ENCODE results near the gene HDGF.

Gene HDGF

GRCh38 chr1:156751451-156751756 lies at the start of gene HDGF:
TSS of gene HDGF (minus strand) at chr1:156751675. CDS start at chr1:156751429, 246 bp downstream.
- DNase-seq (ENCODE audit: low read depth in 3 of 3): no peak

GRCh38 chr1:156797212-156797871 lies 45.9 kb upstream of the HDGF start:
- DNase-seq (ENCODE audit: low read depth in 3 of 3): no peak

DNA sequence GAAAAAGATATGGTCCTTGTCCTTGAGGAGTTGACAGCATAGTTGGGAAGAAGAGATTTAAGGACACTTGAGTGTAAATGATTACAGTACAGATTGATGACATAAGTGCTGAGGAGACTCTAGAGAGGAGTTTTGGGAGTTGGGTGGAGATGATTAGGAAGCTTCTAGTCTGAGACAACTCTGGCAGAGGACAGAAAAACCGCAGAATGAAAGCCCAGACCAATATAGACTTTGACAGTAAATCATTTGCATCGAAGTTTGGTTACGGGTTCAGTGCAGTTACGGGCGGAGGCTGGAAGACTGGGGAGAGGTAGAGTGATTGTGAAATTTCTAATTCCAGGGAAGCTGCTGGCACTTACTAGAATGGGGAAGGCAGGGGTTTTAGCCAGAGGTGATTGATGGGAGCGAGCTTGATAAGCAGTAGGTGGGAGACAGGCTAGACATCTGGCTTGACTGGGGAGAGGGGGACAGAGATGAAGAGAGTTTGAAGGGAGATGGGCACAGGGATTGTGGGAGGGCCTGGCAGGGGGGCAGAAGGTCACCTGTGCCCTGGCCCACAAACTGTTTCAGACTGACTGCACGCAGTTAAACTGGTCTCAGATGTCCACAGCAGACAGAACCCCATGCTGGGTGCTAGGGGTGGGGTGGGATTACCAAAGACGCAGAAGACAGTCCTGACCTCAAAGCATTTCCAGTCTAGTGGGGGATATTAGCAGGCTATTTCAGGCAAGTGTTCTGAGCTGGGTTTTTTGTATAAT lies 45.0 kb upstream of the HDGF start:
- no peak for DNase-seq (ENCODE audit: low read depth in 3 of 3)

DNA sequence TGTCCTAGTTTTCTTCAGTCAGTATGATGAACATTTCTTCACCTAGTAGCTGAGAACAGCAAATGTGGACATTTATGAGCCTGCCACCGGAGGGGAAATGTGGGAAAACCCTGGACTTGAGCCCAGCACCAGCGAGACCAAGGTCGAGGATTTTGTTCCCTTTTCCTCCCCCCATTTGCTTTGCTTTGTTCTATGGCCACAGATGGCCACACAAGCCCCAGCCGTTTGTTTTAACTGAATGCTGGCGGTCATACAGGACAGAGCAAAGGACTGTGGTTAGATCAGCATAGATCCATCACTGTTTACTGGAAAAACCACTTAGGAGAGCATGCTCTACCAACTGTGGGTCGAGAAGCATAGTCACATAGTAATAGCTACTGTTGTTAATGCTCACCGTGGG lies 44.3 kb upstream of the HDGF start:
- DNase-seq (ENCODE audit: low read depth in 3 of 3): no peak

DNA sequence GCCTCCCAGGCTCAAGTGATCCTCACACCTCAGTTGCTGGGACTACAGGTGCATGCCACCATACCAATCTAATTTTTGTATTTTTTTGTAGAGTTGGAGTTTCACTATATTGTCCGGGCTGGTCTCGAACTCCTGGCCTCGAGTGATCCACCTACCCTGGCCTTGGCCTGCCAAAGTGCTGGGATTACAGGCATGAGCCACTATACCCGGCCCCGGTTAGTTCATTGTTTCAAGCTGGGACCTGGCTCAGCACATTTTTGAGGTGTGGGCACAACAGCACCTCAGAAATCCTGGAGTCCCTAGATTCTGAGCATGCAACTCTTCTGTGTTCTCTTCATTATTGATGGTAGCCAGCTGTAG lies 43.9 kb upstream of the HDGF start:
- no peak for DNase-seq (ENCODE audit: low read depth in 3 of 3)

DNA sequence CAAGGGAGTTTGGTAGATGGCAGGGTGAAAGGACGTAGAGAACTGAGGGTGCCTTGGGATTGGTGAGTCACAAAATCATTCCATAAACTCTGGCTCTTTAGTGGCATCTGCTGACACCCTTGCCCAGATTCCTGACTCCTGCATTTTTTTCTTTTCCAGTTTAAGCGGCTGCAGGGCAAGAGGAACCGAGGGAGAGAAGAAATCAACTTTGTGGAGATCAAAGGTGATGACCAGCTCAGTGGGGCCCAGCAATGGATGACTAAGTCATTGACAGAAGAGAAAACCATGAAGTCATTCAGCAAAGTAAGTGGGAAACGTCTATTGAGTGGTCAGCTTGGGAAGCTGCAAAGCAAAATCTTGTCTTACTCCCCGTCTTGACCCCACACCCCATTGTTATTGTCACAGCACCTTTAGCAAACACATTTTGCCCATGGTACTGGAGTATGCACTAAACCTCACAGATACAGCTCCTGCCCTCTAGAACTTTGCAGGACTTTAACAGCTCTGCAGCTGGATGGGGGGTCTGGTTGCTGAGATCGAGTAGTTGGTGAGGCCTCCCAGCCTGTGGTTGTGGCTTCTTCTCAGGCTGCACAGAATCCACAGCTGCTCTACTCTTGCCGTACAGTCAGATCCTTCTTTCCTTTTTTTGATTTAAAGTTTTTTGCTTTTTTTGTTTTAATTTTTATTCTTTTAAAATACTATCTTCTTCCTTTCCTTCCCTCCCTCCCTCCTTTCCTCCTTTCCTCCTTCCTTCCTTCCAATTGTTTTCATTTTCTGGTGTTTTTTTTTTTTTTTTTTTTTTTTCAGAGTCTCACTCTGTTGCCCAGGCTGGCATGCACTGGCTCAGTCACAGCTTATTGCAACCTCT lies 43.3 kb upstream of the HDGF start:
- no peak for DNase-seq (ENCODE audit: low read depth in 3 of 3)

- no peak for DNase-seq (ENCODE audit: low read depth in 3 of 3)
Measured at GRCh38 chr1:156789621-156790318, 38.3 kb upstream of the HDGF start.

- no peak for DNase-seq (ENCODE audit: low read depth in 3 of 3)
Measured at GRCh38 chr1:156788136-156788535, 36.7 kb upstream of the HDGF start.

- DNase-seq (ENCODE audit: low read depth in 3 of 3): no peak
Measured at GRCh38 chr1:156786640-156787039, 35.2 kb upstream of the HDGF start.

DNA sequence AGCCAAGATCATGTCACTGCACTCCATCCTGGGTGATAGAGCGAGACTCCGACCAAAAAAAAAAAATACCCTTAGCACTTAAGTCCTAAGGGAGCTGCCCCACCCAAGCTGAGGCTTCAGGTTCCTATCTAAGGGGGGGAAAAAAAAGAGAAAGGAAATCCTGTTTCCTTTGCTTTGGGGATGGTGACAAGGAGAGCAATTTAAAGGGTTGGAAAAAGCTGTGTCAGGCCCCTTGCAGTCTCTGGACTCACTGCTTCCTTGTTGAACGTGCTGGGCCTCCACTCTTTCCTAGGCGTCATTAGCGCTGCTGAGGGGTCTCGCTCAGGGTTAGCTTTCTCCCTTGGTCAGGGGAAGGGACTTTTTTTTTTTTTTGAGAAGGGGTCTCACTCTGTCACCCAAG lies 34.0 kb upstream of the HDGF start:
- DNase-seq (ENCODE audit: low read depth in 3 of 3): no peak

- DNase-seq (ENCODE audit: low read depth in 3 of 3): no peak
Measured at GRCh38 chr1:156781585-156782186, 30.2 kb upstream of the HDGF start.

DNA sequence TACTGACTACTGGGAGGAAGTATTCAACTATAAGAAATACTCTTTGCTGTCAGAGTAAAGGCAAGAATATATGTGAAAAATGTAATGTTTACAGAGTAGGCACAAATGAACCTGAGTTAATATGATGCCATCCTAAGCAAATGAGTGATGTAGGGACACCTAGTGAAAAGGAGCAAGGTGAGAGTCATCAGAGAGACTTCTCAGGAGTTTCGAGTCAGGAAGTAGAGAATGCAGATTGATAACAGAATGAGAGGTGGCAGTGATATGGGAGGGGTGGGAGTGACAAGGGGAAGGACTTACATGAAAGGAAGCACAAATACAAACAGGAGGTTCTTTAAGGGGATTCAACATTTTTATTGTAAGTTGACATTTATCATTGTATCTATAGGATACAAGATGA lies 26.1 kb upstream of the HDGF start:
- DNase-seq (ENCODE audit: low read depth in 3 of 3): no peak

GRCh38 chr1:156776942-156777341 lies 25.5 kb upstream of the HDGF start:
- no peak for DNase-seq (ENCODE audit: low read depth in 3 of 3)

- DNase-seq (ENCODE audit: low read depth in 3 of 3): no peak
Measured at GRCh38 chr1:156775799-156776198, 24.3 kb upstream of the HDGF start.

DNA sequence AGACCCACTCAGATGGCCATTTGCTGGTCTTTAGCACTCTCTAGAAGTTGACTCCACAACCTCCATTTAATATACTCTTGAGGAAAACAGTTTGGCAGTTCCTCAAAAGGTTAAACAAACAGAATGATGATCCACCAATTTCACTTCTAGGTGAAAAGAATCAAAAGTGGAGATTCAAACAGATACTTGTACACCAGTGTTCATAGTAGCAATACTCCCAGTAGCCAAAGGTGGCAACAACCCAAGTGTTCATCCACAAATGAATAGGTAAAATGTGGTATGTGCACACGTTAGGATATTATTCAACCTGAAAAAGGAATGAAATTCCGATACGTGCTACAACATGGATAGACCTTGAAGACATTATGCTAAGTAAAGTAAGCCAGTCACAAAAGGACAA lies 22.1 kb upstream of the HDGF start:
- DNase-seq (ENCODE audit: low read depth in 3 of 3): no peak

DNA sequence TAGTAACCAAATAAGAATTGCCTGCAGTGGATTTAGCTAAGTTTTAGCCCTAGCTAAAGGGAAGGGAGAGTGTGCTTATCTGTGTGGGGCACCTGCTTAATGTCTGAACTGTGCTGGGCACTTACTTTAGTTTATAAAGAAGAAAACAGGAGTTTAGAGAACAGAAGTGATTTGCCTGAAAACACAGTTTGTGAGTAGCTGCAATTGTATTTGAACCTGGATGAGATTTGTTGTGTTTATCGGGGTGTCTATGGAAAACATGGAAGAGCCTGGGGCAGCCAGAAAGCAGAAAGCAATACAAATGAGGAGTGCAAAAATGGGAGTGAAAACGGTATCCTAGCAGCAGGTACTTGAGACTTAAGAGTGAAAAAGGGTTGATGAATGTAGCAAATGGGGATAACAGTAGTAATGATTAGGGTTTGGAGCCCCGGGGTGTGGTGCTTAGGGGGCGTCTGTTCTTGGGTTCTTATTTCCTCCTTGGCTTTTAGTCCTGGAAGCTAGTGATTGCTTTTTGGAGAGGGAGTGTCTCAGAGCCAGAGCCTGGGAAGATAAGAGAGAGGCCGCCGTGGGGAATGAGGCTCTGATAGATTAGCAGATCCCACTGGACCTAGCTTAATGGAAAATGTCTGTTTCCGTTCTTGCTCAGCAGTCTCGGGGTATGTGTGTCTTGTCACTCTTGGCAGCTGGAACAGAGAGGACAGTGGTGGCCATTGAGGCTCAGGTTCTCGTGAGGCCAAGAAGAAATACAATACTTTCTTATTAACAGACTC lies 21.4 kb upstream of the HDGF start:
- DNase-seq (ENCODE audit: low read depth in 3 of 3): no peak

DNA sequence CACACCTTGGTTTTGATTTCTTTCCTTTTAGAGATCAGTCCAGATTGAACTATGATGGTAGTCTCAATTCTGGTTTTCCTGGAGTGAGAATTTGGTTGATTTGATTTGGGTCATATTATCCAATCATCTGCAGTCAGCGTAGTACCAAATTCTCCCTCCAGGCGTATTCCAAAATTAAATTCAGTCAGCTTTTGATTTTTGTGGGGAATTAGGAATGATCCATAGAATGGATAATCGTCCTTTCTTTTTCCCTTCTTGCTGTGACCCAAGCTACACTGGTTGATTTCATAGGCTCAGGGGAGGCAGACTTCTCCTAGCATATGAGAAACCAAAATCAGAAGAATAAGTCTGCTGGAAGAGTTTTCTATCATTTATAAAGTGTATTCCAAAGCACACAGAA lies 20.7 kb upstream of the HDGF start:
- DNase-seq (ENCODE audit: low read depth in 3 of 3): no peak

- no peak for DNase-seq (ENCODE audit: low read depth in 3 of 3)
Measured at GRCh38 chr1:156768610-156769295, 17.3 kb upstream of the HDGF start.

DNA sequence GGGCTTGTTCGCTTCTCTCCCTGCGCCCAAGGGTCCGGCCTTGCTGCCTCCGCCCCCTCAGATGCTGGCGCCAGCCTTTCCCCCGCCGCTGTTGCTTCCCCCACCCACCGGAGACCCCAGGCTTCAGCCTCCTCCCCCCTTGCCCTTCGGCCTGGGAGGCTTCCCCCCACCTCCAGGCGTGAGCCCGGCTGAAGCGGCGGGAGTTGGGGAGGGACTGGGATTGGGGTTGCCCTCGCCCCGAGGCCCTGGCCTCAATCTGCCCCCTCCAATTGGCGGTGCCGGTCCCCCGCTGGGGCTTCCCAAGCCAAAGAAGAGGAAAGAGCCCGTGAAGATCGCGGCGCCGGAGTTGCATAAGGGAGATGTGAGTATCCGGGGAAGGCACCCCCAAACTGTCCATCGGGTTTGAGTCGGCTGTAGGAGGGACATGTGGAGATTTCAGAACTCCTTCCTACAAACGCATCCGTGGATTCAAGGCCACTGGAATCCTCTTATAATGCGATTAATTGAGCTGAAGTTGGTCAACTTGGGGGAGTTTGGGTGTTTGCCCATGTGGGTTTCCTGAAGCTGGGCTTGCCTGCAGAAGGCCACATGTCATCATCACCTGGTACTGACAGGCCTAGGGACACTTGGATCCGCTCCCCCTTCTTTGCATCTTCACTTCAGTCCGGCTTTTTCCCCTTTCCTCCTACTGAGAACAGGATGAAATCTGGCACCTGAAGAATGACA lies 16.6 kb upstream of the HDGF start:
- no peak for DNase-seq (ENCODE audit: low read depth in 3 of 3)
